SK-N-SH treated with all-trans-retinoic acid at 6 μM for 48 hours (cell line): ENCODE data around the gene NDRG3.

Experiments used
- ATAC-seq: fragments of 200-7000 bp; cut with Tn5 transposase; 3 replicates; pipeline ENCODE4 v1.9.1; 2020; ENCODE audit warnings: mild to moderate bottlenecking, moderate library complexity
- BACH2 ChIP-seq: fragments of 250-450 bp; sonication (Bioruptor Pico); IDR thresholded peaks from 2 replicates; pipeline ENCODE4 v1.9.0; 2021; ENCODE audit warnings: mild to moderate bottlenecking, borderline replicate concordance
- CSDC2 ChIP-seq: fragments of 250-450 bp; sonication (Bioruptor Pico); IDR thresholded peaks from 2 replicates; pipeline ENCODE4 v1.5.0; 2020; ENCODE audit warnings: mild to moderate bottlenecking, moderate library complexity
- GLIS3 ChIP-seq: fragments of 250-450 bp; sonication (Bioruptor Pico); IDR thresholded peaks from 2 replicates; pipeline ENCODE4 v1.5.0; 2020; ENCODE audit warnings: mild to moderate bottlenecking, moderate library complexity
- ISL1 ChIP-seq: fragments of 250-450 bp; sonication (Bioruptor Pico); IDR thresholded peaks from 2 replicates; pipeline ENCODE4 v2.1.2; 2022; ENCODE audit warnings: mild to moderate bottlenecking, moderate library complexity
- OSR1 ChIP-seq: fragments of 250-450 bp; sonication (Bioruptor Pico); IDR thresholded peaks from 2 replicates; pipeline ENCODE4 v1.8.0; 2022; ENCODE audit warnings: moderate library complexity, mild to moderate bottlenecking, inconsistent platforms
- PATZ1 ChIP-seq: fragments of 250-450 bp; sonication (Bioruptor Pico); IDR thresholded peaks from 2 replicates; pipeline ENCODE4 v1.8.0; 2020; ENCODE audit warnings: mild to moderate bottlenecking, moderate library complexity, borderline replicate concordance
- PPARA ChIP-seq: fragments of 250-450 bp; sonication (Bioruptor Pico); IDR thresholded peaks from 2 replicates; pipeline ENCODE4 v1.5.0; 2020; ENCODE audit warnings: mild to moderate bottlenecking, borderline replicate concordance
- RARB ChIP-seq: fragments of 250-450 bp; sonication (Bioruptor Pico); IDR thresholded peaks from 2 replicates; pipeline ENCODE4 v1.8.0; 2021; ENCODE audit warnings: mild to moderate bottlenecking, moderate library complexity
- SNAI2 ChIP-seq: fragments of 250-450 bp; sonication (Bioruptor Pico); IDR thresholded peaks from 2 replicates; pipeline ENCODE4 v1.5.0; 2020; ENCODE audit warnings: mild to moderate bottlenecking, moderate library complexity
- TCF4 ChIP-seq: fragments of 250-450 bp; sonication (Bioruptor Pico); IDR thresholded peaks from 2 replicates; pipeline ENCODE4 v1.8.0; 2021; ENCODE audit warnings: mild to moderate bottlenecking, moderate library complexity, borderline replicate concordance
- TOX ChIP-seq: fragments of 250-450 bp; sonication (Bioruptor Pico); IDR thresholded peaks from 2 replicates; pipeline ENCODE4 v1.8.0; 2021; ENCODE audit warnings: mild to moderate bottlenecking, moderate library complexity, borderline replicate concordance
- ZNF565 ChIP-seq: fragments of 450-650 bp; formaldehyde crosslinking; conservative IDR thresholded peaks from 2 replicates; pipeline ENCODE4 v1.5.0; 2020; ENCODE audit warnings: low read depth, mild to moderate bottlenecking, moderate library complexity
- ZNF70 ChIP-seq: fragments of 450-650 bp; formaldehyde crosslinking; IDR thresholded peaks from 2 replicates; pipeline ENCODE4 v1.5.0; 2020; ENCODE audit warnings: mild to moderate bottlenecking, moderate library complexity
- ZNF8 ChIP-seq: fragments of 450-650 bp; formaldehyde crosslinking; IDR thresholded peaks from 2 replicates; pipeline ENCODE4 v1.5.0; 2020; ENCODE audit warnings: mild to moderate bottlenecking, moderate library complexity
- TF ChIP-seq, protein P1 (sequence below): fragments of 250-450 bp; sonication (Bioruptor Pico); IDR thresholded peaks from 2 replicates; pipeline ENCODE4 v1.8.0; 2021; ENCODE audit warnings: low read depth, mild to moderate bottlenecking, moderate library complexity, borderline replicate concordance
- TF ChIP-seq, protein P2 (sequence below): fragments of 250-450 bp; sonication (Bioruptor Pico); IDR thresholded peaks from 2 replicates; pipeline ENCODE4 v1.5.1; 2020; ENCODE audit warnings: low read depth, mild to moderate bottlenecking, moderate library complexity
- TF ChIP-seq, protein P3 (sequence below): fragments of 250-450 bp; sonication (Bioruptor Pico); IDR thresholded peaks from 2 replicates; pipeline ENCODE4 v1.5.1; 2021; ENCODE audit warnings: mild to moderate bottlenecking, moderate library complexity

The NDRG3 gene

GRCh38 chr20:36686944-36687343 lies 58.9 kb downstream of the NDRG3 start:
- no peak for ATAC-seq
- TF ChIP-seq RARB (CRISPR knock-in tag) (no peak), TOX (CRISPR knock-in tag) (no peak), PATZ1 (CRISPR knock-in tag) (no peak), SNAI2 (no peak), CSDC2 (CRISPR knock-in tag) (no peak), PPARA (no peak)
- TF ChIP-seq, protein P1, sequence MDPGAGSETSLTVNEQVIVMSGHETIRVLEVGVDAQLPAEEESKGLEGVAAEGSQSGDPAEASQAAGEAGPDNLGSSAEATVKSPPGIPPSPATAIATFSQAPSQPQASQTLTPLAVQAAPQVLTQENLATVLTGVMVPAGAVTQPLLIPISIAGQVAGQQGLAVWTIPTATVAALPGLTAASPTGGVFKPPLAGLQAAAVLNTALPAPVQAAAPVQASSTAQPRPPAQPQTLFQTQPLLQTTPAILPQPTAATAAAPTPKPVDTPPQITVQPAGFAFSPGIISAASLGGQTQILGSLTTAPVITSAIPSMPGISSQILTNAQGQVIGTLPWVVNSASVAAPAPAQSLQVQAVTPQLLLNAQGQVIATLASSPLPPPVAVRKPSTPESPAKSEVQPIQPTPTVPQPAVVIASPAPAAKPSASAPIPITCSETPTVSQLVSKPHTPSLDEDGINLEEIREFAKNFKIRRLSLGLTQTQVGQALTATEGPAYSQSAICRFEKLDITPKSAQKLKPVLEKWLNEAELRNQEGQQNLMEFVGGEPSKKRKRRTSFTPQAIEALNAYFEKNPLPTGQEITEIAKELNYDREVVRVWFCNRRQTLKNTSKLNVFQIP (CRISPR knock-in tag): no peak
- TF ChIP-seq, protein P2, sequence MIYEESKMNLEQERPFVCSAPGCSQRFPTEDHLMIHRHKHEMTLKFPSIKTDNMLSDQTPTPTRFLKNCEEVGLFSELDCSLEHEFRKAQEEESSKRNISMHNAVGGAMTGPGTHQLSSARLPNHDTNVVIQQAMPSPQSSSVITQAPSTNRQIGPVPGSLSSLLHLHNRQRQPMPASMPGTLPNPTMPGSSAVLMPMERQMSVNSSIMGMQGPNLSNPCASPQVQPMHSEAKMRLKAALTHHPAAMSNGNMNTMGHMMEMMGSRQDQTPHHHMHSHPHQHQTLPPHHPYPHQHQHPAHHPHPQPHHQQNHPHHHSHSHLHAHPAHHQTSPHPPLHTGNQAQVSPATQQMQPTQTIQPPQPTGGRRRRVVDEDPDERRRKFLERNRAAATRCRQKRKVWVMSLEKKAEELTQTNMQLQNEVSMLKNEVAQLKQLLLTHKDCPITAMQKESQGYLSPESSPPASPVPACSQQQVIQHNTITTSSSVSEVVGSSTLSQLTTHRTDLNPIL (CRISPR knock-in tag): no peak

GRCh38 chr20:36686504-36686903 lies 59.4 kb downstream of the NDRG3 start:
- TF ChIP-seq PATZ1 (CRISPR knock-in tag) (no peak), TOX (CRISPR knock-in tag) (no peak), CSDC2 (CRISPR knock-in tag) (no peak), ZNF8 (CRISPR knock-in tag) (no peak), ZNF565 (no peak), OSR1 (CRISPR knock-in tag) (no peak)
- ATAC-seq: no peak

- no peak for TF ChIP-seq ISL1 (CRISPR knock-in tag)
- no peak for TF ChIP-seq PPARA
- TF ChIP-seq CSDC2 (CRISPR knock-in tag): no peak
- TF ChIP-seq, protein P1 (CRISPR knock-in tag): no peak
- TF ChIP-seq PATZ1 (CRISPR knock-in tag): no peak
- no peak for TF ChIP-seq BACH2 (CRISPR knock-in tag)
- TF ChIP-seq ZNF565: no peak
- no peak for TF ChIP-seq ZNF8 (CRISPR knock-in tag)
- TF ChIP-seq ZNF70 (CRISPR knock-in tag): no peak
- no peak for TF ChIP-seq TCF4 (CRISPR knock-in tag)
- TF ChIP-seq OSR1 (CRISPR knock-in tag): no peak
- TF ChIP-seq, protein P3, sequence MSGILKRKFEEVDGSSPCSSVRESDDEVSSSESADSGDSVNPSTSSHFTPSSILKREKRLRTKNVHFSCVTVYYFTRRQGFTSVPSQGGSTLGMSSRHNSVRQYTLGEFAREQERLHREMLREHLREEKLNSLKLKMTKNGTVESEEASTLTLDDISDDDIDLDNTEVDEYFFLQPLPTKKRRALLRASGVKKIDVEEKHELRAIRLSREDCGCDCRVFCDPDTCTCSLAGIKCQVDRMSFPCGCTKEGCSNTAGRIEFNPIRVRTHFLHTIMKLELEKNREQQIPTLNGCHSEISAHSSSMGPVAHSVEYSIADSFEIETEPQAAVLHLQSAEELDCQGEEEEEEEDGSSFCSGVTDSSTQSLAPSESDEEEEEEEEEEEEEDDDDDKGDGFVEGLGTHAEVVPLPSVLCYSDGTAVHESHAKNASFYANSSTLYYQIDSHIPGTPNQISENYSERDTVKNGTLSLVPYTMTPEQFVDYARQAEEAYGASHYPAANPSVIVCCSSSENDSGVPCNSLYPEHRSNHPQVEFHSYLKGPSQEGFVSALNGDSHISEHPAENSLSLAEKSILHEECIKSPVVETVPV (CRISPR knock-in tag): no peak
- no peak for TF ChIP-seq TOX (CRISPR knock-in tag)
- no peak for TF ChIP-seq GLIS3
- ATAC-seq: no peak
Measured at GRCh38 chr20:36684747-36685146, 61.1 kb downstream of the NDRG3 start.
